Spleen (tissue), 7 donors: Measurements from ENCODE around the gene CFAP54.

Source experiments
- POLR2A ChIP-seq, 3 donors: fragments of 450-650 bp; IDR thresholded peaks; one replicate each; pipeline ENCODE4 v1.5.1; 2017; ENCODE audit warnings: antibody characterized with exemption in 3 of 3, mild to moderate bottlenecking in 1 of 3
- POLR2AphosphoS5 ChIP-seq, 3 donors: sonication (generic); formaldehyde crosslinking; IDR thresholded peaks; one replicate each; pipeline ENCODE4 v1.5.1; 2017; ENCODE audit warnings: antibody characterized with exemption in 3 of 3
- TF ChIP-seq, protein P1 (sequence below), 11 experiments: fragments of 200-600 bp in 7 of 11; fragments of 450-650 bp in 4 of 11; sonication (generic) in 4 of 11; IDR thresholded peaks in 8 of 11; conservative IDR thresholded peaks in 3 of 11; 1 replicate in 7 of 11; 2 replicates in 4 of 11; pipeline versions ENCODE4 v1.4.0 to v1.8.0; 2016 to 2021; ENCODE audit warnings: antibody characterized with exemption in 11 of 11, inconsistent platforms in 4 of 11, mild to moderate bottlenecking in 1 of 11
- donor health status: DM: no; HTN: no; CAD: no; lungs with moderate emphysema.
- donor health status: DM: no; HTN: no; CAD: no.
- donor health status: DM: no; HTN: no; CAD: no.

DNA sequence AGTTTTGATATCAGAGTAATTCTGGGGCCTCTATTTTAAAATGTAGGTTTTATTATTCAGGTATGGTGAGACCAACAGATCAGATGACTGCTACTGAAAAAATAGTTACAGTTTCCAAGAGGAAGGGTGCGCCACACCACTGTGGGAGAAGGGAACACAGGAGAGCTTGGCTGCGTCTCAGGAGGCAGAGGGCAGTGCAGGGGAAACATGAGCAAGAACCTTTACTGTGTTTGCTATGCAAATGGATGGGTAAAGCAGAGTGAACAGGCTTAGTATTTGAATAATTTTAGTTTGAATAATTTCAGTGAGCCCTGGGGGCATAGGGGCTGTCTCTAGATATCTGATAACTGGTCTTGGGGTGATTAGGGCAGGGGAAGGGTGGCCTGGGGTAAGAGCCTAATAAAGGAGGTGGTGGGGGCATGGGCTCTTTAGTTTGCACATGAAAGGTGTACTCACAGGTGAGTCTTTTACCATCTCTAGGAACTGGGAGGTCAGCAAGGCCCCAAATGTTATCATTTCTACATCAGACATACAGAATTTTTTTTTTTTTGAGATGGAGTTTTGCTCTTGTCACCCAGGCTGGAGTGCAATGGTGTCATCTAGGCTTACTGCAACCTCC, 220.9 kb downstream of the CFAP54 start:
- TF ChIP-seq, protein P1, sequence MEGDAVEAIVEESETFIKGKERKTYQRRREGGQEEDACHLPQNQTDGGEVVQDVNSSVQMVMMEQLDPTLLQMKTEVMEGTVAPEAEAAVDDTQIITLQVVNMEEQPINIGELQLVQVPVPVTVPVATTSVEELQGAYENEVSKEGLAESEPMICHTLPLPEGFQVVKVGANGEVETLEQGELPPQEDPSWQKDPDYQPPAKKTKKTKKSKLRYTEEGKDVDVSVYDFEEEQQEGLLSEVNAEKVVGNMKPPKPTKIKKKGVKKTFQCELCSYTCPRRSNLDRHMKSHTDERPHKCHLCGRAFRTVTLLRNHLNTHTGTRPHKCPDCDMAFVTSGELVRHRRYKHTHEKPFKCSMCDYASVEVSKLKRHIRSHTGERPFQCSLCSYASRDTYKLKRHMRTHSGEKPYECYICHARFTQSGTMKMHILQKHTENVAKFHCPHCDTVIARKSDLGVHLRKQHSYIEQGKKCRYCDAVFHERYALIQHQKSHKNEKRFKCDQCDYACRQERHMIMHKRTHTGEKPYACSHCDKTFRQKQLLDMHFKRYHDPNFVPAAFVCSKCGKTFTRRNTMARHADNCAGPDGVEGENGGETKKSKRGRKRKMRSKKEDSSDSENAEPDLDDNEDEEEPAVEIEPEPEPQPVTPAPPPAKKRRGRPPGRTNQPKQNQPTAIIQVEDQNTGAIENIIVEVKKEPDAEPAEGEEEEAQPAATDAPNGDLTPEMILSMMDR (IDR thresholded peaks at IDR 0.05 in 8 of 11, conservative IDR thresholded peaks at IDR 0.05 in 3 of 11): no peak
- TF ChIP-seq POLR2A (IDR thresholded peaks at IDR 0.05) (no peak), POLR2AphosphoS5 (IDR thresholded peaks at IDR 0.05) (no peak)
